Measurements from ENCODE around the gene PPP2R1B. TPM values are rescaled to one million over a fixed set of nuclear protein-coding genes. Genes with fewer than 3 reads are reported as not detected.

Gene PPP2R1B
- total RNA-seq, 1 donor from 2014 or later: 44.5 TPM

- Histone ChIP-seq H3K9me3 (ENCODE audit: insufficient read depth, low read depth, low read length) (no peaks in the 10 kb centered on the region), H3K9ac (ENCODE audit: low read length) (no peak overlapping the region), H3K79me2 (ENCODE audit: insufficient read depth, low read length) (no peaks in the 10 kb centered on the region), H3K4me3 (ENCODE audit: insufficient read depth, low read depth, low read length) (no peak overlapping the region), H3K4me1 (ENCODE audit: insufficient read depth, low read length) (no peaks in the 10 kb centered on the region), H2AFZ (ENCODE audit: low read depth, low read length) (no peak overlapping the region), H3K27me3 (ENCODE audit: insufficient read depth, low read length) (no peaks in the 10 kb centered on the region), H3K4me2 (ENCODE audit: low read length) (no peak overlapping the region), H3K27ac (ENCODE audit: low read depth, low read length) (no peak overlapping the region), H3K36me3 (ENCODE audit: insufficient read depth, low read length) (peaks cover 9% of the 10 kb centered on the region), H4K20me1 (ENCODE audit: insufficient read depth, low read length) (peaks cover 4% of the 10 kb centered on the region)
- Mint-ChIP-seq H3K27ac (ENCODE audit: unreplicated experiment) (no peak overlapping the region), H3K27me3 (ENCODE audit: low read depth, unreplicated experiment) (no peaks in the 10 kb centered on the region), H3K36me3 (ENCODE audit: low read depth, unreplicated experiment) (peaks cover 29% of the 10 kb centered on the region), H3K4me3 (ENCODE audit: unreplicated experiment) (no peak overlapping the region), H3K9me3 (ENCODE audit: unreplicated experiment) (no peaks in the 10 kb centered on the region), H3K4me1 (ENCODE audit: low read depth, unreplicated experiment) (no peaks in the 10 kb centered on the region)
- DNase-seq (ENCODE audit: low read depth) (no peak), FAIRE-seq (no peak)
- TF ChIP-seq EZH2 (IDR thresholded peaks at IDR 0.05; ENCODE audit: insufficient read depth, low read length) (no peak), CTCF (IDR thresholded peaks at IDR 0.05; ENCODE audit: insufficient read depth, low read depth, low read length) (no peak)
Observed at GRCh38 chr11:111807076-111807475, 40.9 kb upstream of the PPP2R1B start.

GRCh38 chr11:111801135-111801534 lies 34.9 kb upstream of the PPP2R1B start:
- H3K79me2 ChIP-seq (ENCODE audit: insufficient read depth, low read length): no peaks in the 10 kb centered on the region
- no peak for FAIRE-seq

More at GRCh38 chr11:111801135-111801534, 34.9 kb upstream of the PPP2R1B start:
- Mint-ChIP-seq H3K27me3 (ENCODE audit: low read depth, unreplicated experiment) (no peaks in the 10 kb centered on the region), H3K4me3 (ENCODE audit: unreplicated experiment) (no peak overlapping the region), H3K36me3 (ENCODE audit: low read depth, unreplicated experiment) (peaks cover 30% of the 10 kb centered on the region), H3K9me3 (ENCODE audit: unreplicated experiment) (peaks cover 4% of the 10 kb centered on the region), H3K27ac (ENCODE audit: unreplicated experiment) (no peak overlapping the region), H3K4me1 (ENCODE audit: low read depth, unreplicated experiment) (no peaks in the 10 kb centered on the region)
- TF ChIP-seq EZH2 (IDR thresholded peaks at IDR 0.05; ENCODE audit: insufficient read depth, low read length) (no peak), CTCF (IDR thresholded peaks at IDR 0.05; ENCODE audit: insufficient read depth, low read depth, low read length) (no peak)
- Histone ChIP-seq H3K27ac (ENCODE audit: low read depth, low read length) (no peak overlapping the region), H3K36me3 (ENCODE audit: insufficient read depth, low read length) (peaks cover 6% of the 10 kb centered on the region), H4K20me1 (ENCODE audit: insufficient read depth, low read length) (peaks cover 4% of the 10 kb centered on the region), H3K4me2 (ENCODE audit: low read length) (no peak overlapping the region), H3K4me1 (ENCODE audit: insufficient read depth, low read length) (no peaks in the 10 kb centered on the region), H3K4me3 (ENCODE audit: insufficient read depth, low read depth, low read length) (no peak overlapping the region), H3K9ac (ENCODE audit: low read length) (no peak overlapping the region), H2AFZ (ENCODE audit: low read depth, low read length) (no peak overlapping the region), H3K9me3 (ENCODE audit: insufficient read depth, low read depth, low read length) (no peaks in the 10 kb centered on the region), H3K27me3 (ENCODE audit: insufficient read depth, low read length) (no peaks in the 10 kb centered on the region)
- DNase-seq (ENCODE audit: low read depth): no peak

Data from astrocyte (in vitro differentiated cells and primary cell).